Measurements from ENCODE around the gene KRTAP4-2. TPM values are rescaled to one million over a fixed set of nuclear protein-coding genes. Genes with fewer than 3 reads are reported as not detected.
"Not testable (repeated sequence)": the region's sequence is repeated elsewhere in the genome, so short reads cannot be mapped to it uniquely, and the experiment has no call there.

KRTAP4-2 gene
- total RNA-seq, 1 experiment from 2014 or later = not detected

- POLR2A ChIA-PET = no interaction called here
Observed at GRCh38 chr17:41149652-41149985, 28.4 kb downstream of the KRTAP4-2 start, which contains the start of gene KRTAP4-5. Gene KRTAP4-5 (minus strand): TSS chr17:41149825. CDS start chr17:41149767, 58 bp downstream.

DNA sequence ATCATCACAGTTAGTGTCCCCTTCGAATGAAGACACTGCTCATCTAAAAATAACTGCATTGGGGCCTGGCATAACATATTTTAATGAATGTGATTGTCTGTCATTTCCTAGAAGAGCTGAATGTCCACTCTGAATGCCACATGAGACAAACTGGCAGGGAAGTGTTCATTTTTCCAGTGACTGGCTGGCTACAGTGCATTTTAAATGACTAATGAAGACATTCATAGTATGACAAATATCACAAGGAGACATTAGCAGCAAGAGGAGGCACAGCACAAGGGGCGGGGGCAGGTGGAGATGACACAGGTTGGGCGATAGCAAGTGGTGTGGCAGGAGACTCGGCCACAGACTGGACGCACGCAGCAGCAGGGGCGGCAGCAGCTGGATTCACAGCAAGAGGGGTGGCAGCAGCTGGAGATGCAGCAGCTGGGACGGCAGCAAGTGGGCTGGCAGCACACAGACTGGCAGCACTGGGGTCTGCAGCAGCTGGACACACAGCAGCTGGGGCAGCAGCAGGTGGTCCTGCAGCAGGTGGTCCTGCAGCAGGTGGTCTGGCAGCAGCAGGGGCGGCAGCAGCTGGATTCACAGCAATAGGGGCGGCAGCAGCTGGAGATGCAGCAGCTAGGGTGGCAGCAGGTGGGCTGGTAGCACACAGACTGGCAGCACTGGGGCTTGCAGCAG is 28.9 kb downstream of the KRTAP4-2 start:
- H3K4me1 ChIP-seq (ENCODE audit: control insufficient read depth in 1 of 2, insufficient read depth in 2 of 2, low read length in 2 of 2); intact Hi-C loops (cut with micrococcal nuclease); CTCF ChIA-PET; RAD21 ChIA-PET (ENCODE audit: low non-redundant PET in 1 of 2, low total read pairs in 2 of 2, uncharacterized antibody in 2 of 2, unreplicated experiment in 2 of 2); H4K20me1 ChIP-seq (ENCODE audit: insufficient read depth); H3K9ac ChIP-seq (ENCODE audit: low read length); H3K4me3 ChIP-seq (replicated peaks in 1 of 2; ENCODE audit: low read depth in 1 of 2, low read length in 2 of 2); H3K9me2 ChIP-seq (ENCODE audit: insufficient read depth); POLR2A ChIA-PET; H3K27ac ChIP-seq (ENCODE audit: low read depth, low read length); DNase-seq (ENCODE audit: low read depth, low spot score); H3K4me2 ChIP-seq (ENCODE audit: low read length); H3K79me2 ChIP-seq (ENCODE audit: insufficient read depth, low read length); H3K27me3 ChIP-seq (ENCODE audit: insufficient read depth, low read length); ATAC-seq; BruUV-seq (replicated peaks); H2AFZ ChIP-seq (ENCODE audit: low read depth, low read length, poor library complexity, severe bottlenecking); H3K36me3 ChIP-seq (ENCODE audit: control insufficient read depth in 1 of 2, insufficient read depth in 2 of 2, low read length in 2 of 2): not testable (repeated sequence)
- peaks cover 0 to 11% of the 10 kb centered on the region in 2 experiments; a peak in 1 of 4 replicates for H3K9me3 ChIP-seq (ENCODE audit: control insufficient read depth in 1 of 2, insufficient read depth in 1 of 2, low read depth in 1 of 2, low read length in 2 of 2)

More at GRCh38 chr17:41149652-41149985, 28.4 kb downstream of the KRTAP4-2 start, which contains the start of gene KRTAP4-5:
- Histone ChIP-seq H2AFZ (ENCODE audit: low read depth, low read length, poor library complexity, severe bottlenecking) (no peak within 1 kb of the TSS), H3K9ac (ENCODE audit: low read length) (no peak within 1 kb of the TSS), H3K9me3 (ENCODE audit: control insufficient read depth in 1 of 2, insufficient read depth in 1 of 2, low read depth in 1 of 2, low read length in 2 of 2) (peaks cover 0 to 10% of the 10 kb centered on the region in 2 experiments; a peak in 1 of 4 replicates), H3K27ac (ENCODE audit: low read depth, low read length) (no peak within 1 kb of the TSS), H3K36me3 (ENCODE audit: control insufficient read depth in 1 of 2, insufficient read depth in 2 of 2, low read length in 2 of 2) (no peaks in the 10 kb centered on the region), H4K20me1 (ENCODE audit: insufficient read depth) (no peaks in the 10 kb centered on the region), H3K9me2 (ENCODE audit: insufficient read depth) (no peaks in the 10 kb centered on the region), H3K4me1 (ENCODE audit: control insufficient read depth in 1 of 2, insufficient read depth in 2 of 2, low read length in 2 of 2) (no peaks in the 10 kb centered on the region), H3K4me3 (replicated peaks in 1 of 2; ENCODE audit: low read depth in 1 of 2, low read length in 2 of 2) (no peak within 1 kb of the TSS), H3K79me2 (ENCODE audit: insufficient read depth, low read length) (no peaks in the 10 kb centered on the region), H3K27me3 (ENCODE audit: insufficient read depth, low read length) (no peaks in the 10 kb centered on the region), H3K4me2 (ENCODE audit: low read length) (no peak within 1 kb of the TSS)
- ChIA-PET CTCF (no interaction called here), RAD21 (ENCODE audit: low non-redundant PET in 1 of 2, low total read pairs in 2 of 2, uncharacterized antibody in 2 of 2, unreplicated experiment in 2 of 2) (no interaction called here)
- intact Hi-C loops (cut with micrococcal nuclease) = no loop called here
- TF ChIP-seq ELF1 (IDR thresholded peaks at IDR 0.05; ENCODE audit: borderline replicate concordance, low read depth) = no peak
- no peak for TF ChIP-seq POLR2A (IDR thresholded peaks at IDR 0.05; ENCODE audit: borderline replicate concordance, extremely low read depth, insufficient read depth, insufficient read length)
- TF ChIP-seq, protein P1, sequence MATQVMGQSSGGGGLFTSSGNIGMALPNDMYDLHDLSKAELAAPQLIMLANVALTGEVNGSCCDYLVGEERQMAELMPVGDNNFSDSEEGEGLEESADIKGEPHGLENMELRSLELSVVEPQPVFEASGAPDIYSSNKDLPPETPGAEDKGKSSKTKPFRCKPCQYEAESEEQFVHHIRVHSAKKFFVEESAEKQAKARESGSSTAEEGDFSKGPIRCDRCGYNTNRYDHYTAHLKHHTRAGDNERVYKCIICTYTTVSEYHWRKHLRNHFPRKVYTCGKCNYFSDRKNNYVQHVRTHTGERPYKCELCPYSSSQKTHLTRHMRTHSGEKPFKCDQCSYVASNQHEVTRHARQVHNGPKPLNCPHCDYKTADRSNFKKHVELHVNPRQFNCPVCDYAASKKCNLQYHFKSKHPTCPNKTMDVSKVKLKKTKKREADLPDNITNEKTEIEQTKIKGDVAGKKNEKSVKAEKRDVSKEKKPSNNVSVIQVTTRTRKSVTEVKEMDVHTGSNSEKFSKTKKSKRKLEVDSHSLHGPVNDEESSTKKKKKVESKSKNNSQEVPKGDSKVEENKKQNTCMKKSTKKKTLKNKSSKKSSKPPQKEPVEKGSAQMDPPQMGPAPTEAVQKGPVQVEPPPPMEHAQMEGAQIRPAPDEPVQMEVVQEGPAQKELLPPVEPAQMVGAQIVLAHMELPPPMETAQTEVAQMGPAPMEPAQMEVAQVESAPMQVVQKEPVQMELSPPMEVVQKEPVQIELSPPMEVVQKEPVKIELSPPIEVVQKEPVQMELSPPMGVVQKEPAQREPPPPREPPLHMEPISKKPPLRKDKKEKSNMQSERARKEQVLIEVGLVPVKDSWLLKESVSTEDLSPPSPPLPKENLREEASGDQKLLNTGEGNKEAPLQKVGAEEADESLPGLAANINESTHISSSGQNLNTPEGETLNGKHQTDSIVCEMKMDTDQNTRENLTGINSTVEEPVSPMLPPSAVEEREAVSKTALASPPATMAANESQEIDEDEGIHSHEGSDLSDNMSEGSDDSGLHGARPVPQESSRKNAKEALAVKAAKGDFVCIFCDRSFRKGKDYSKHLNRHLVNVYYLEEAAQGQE (IDR thresholded peaks at IDR 0.05; ENCODE audit: low read depth) = peak; percentile 9; the same call in 1 of the 2 replicates
- no peak for TF ChIP-seq SRF (IDR thresholded peaks at IDR 0.05; ENCODE audit: low read depth)
- TF ChIP-seq ZNF274 (IDR thresholded peaks at IDR 0.05; ENCODE audit: low read depth, low read length) = no peak
- no peak for TF ChIP-seq CTCF (IDR thresholded peaks at IDR 0.05 in 2 of 3, conservative IDR thresholded peaks at IDR 0.05 in 1 of 3; ENCODE audit: borderline replicate concordance in 1 of 3, insufficient read depth in 1 of 3, low read depth in 2 of 3, low read length in 2 of 3)
- no peak for TF ChIP-seq EZH2phosphoT487 (IDR thresholded peaks at IDR 0.05; ENCODE audit: borderline replicate concordance)
- no peak for DNase-seq (ENCODE audit: low read depth, low spot score)
- no peak for ATAC-seq
- no TSS peak for BruUV-seq (replicated peaks)
